Measurements from ENCODE around the gene SLC25A2.
A peak's percentile ranks its signal among the peaks of the same experiment; 100 is the strongest.
"Not testable (repeated sequence)": the region's sequence is repeated elsewhere in the genome, so short reads cannot be mapped to it uniquely, and the experiment has no call there.

SLC25A2 gene

GRCh38 chr5:141322261-141322660 is 18.4 kb upstream of the SLC25A2 start:
- DNase-seq (ENCODE audit: low read depth): no peak
- TF ChIP-seq CTCF (conservative IDR thresholded peaks at IDR 0.05; ENCODE audit: control insufficient read depth, insufficient read depth, low read depth, low read length): no peak

GRCh38 chr5:141320225-141321169 is 16.6 kb upstream of the SLC25A2 start, which contains the start of gene TAF7:
Gene TAF7 (minus strand): TSS chr5:141320784. CDS start chr5:141320044, 740 bp downstream.
- DNase-seq (ENCODE audit: low read depth): peak; percentile 94
- TF ChIP-seq CTCF (conservative IDR thresholded peaks at IDR 0.05; ENCODE audit: control insufficient read depth, insufficient read depth, low read depth, low read length): peak; percentile 88
- peak within 1 kb of the TSS; percentile 89 for H3K4me3 ChIP-seq (ENCODE audit: control insufficient read depth, low read depth, low read length)

More at GRCh38 chr5:141322261-141322660, 18.4 kb upstream of the SLC25A2 start:
- no peak overlapping the region for H3K4me3 ChIP-seq (ENCODE audit: control insufficient read depth, low read depth, low read length)

DNA sequence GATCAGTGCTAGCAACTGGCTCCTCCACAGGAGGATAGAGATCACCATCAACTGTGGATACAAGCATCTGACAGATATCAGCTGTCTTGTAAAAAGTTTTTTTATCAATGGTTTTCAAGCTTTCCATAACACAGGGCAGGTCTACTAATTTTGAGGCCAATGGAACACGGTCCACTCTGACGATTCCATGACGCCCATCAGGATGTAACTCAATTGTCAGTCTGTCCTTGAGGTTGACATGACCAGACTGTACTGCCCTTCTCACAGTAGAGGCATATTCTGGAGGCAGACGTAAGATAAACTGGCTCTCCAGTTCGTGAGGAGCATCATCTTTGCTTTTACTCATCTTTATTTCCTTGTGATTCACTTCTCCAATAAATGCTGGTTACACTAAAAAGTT is 15.8 kb upstream of the SLC25A2 start:
- no peak for TF ChIP-seq CTCF (conservative IDR thresholded peaks at IDR 0.05; ENCODE audit: control insufficient read depth, insufficient read depth, low read depth, low read length)

DNA sequence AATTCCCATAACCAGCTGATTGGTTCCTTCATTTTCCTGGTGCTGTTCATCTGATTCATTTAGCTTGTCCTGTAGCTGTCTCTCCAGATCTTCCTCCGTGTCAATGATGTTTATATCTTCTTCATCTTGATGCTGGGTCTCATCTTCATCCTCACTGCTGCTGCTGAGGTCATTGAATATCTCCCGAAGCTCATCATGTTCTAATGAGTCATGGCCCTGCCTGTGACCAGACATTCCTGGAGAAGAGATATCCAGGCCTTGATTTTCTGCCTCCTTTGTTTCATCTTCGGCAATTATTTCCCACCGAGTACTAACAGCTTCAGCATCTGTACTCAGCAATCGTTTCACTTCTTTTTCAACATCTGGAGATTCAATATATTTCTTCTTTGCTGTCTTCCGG is 15.4 kb upstream of the SLC25A2 start:
- no peak for DNase-seq (ENCODE audit: low read depth)
- H3K4me3 ChIP-seq (ENCODE audit: control insufficient read depth, low read depth, low read length): no peak overlapping the region
- TF ChIP-seq CTCF (conservative IDR thresholded peaks at IDR 0.05; ENCODE audit: control insufficient read depth, insufficient read depth, low read depth, low read length): no peak

More for the DNA sequence above, 15.8 kb upstream of the SLC25A2 start:
- peak overlapping the region; percentile 89 for H3K4me3 ChIP-seq (ENCODE audit: control insufficient read depth, low read depth, low read length)
- DNase-seq (ENCODE audit: low read depth): no peak

DNA sequence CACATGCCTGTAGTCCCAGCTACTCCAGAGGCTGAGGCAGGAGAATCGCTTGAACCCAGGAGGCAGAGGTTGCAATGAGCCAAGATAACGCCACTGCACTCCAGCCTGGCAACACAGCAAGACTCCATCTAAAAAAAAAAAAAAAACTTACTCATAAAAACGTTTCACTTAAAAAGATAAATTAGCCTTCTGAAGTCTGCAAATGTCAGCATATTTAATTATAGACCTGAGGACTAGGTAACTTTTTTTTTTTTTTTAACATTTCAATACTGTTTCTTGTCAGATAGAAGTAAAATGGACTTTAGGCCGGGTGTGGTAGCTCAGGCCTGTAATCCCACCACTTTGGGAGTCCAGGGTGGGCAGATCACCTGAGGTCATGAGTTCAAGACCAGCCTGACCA is 13.1 kb upstream of the SLC25A2 start:
- not testable (repeated sequence) for H3K4me3 ChIP-seq (ENCODE audit: control insufficient read depth, low read depth, low read length); DNase-seq (ENCODE audit: low read depth)

GRCh38 chr5:141313711-141314110 is 9.9 kb upstream of the SLC25A2 start:
- no peak overlapping the region for H3K4me3 ChIP-seq (ENCODE audit: control insufficient read depth, low read depth, low read length)

More at GRCh38 chr5:141313711-141314110, 9.9 kb upstream of the SLC25A2 start:
- no peak for TF ChIP-seq CTCF (conservative IDR thresholded peaks at IDR 0.05; ENCODE audit: control insufficient read depth, insufficient read depth, low read depth, low read length)
- no peak for DNase-seq (ENCODE audit: low read depth)
